ENCODE results near the gene CPXM2. TPM values are rescaled to one million over a fixed set of nuclear protein-coding genes. Genes with fewer than 3 reads are reported as not detected.

The CPXM2 gene
- total and polyA plus RNA-seq, 9 of the 15 experiments (the other 6 are each of a cell fraction or from before 2014, with no cell fraction given) = not detected

- intact Hi-C loops (cut with micrococcal nuclease) = no loop called here
- Histone ChIP-seq H3K9me3 (replicated peaks; ENCODE audit: control insufficient read depth, insufficient read depth, low read depth, low read length) (0 out of 2 replicates have a peak, but pooled peaks cover 1% of the 10 kb centered on the region), H3K4me3 (no peak overlapping the region), H3K4me2 (ENCODE audit: insufficient read depth, low read length) (no peak overlapping the region), H3K79me2 (ENCODE audit: control insufficient read depth, insufficient read depth, low read length) (no peaks in the 10 kb centered on the region), H2AFZ (ENCODE audit: low read depth, low read length) (no peak overlapping the region), H3K4me1 (replicated peaks in 1 of 2; ENCODE audit: control insufficient read depth in 2 of 2, insufficient read depth in 2 of 2, low read length in 2 of 2) (no peaks in the 10 kb centered on the region), H3K9me1 (ENCODE audit: control insufficient read depth, insufficient read depth, low read length) (no peaks in the 10 kb centered on the region), H3K36me3 (ENCODE audit: control insufficient read depth, insufficient read depth, low read length) (no peaks in the 10 kb centered on the region), H3K9ac (ENCODE audit: insufficient read depth in 1 of 2, low read depth in 2 of 2, low read length in 2 of 2) (no peak overlapping the region), H3K27ac (ENCODE audit: extremely low read depth, low read depth, low read length) (no peak overlapping the region), H3K27me3 (ENCODE audit: control insufficient read depth in 2 of 2, insufficient read depth in 2 of 2, low read length in 2 of 2) (no peaks in the 10 kb centered on the region), H4K20me1 (replicated peaks; ENCODE audit: control insufficient read depth, insufficient read depth, low read length) (no peaks in the 10 kb centered on the region)
- FAIRE-seq = no peak
- 1% methylated on average over 10 of the region's 11 CpGs for WGBS (ENCODE audit: insufficient coverage, low coverage, missing lambda C conversion rate)
- CTCF ChIA-PET (ENCODE audit: low intra/inter-chr PET ratio) = no interaction called here
- POLR2A ChIA-PET = no interaction called here
- no TSS peak for BruUV-seq (replicated peaks)
- ATAC-seq = no peak
- in situ Hi-C loops (cut with MboI) = no loop called here
- no peak for DNase-seq (ENCODE audit: extremely low read depth in 1 of 4, low spot score in 3 of 4)
- TF ChIP-seq KLF6 (CRISPR knock-in tag; IDR thresholded peaks at IDR 0.05; ENCODE audit: borderline replicate concordance) (no peak), TAF7 (tag; IDR thresholded peaks at IDR 0.05) (no peak), ZNF740 (CRISPR knock-in tag; IDR thresholded peaks at IDR 0.05) (no peak), ZNF740 (tag; IDR thresholded peaks at IDR 0.05) (no peak), ZC3H8 (IDR thresholded peaks at IDR 0.05) (no peak), ATF4 (CRISPR knock-in tag; IDR thresholded peaks at IDR 0.05) (no peak), MYNN (IDR thresholded peaks at IDR 0.05) (no peak), MYNN (CRISPR knock-in tag; IDR thresholded peaks at IDR 0.05) (no peak), SNAPC5 (CRISPR knock-in tag; IDR thresholded peaks at IDR 0.05) (no peak), ZBTB34 (CRISPR knock-in tag; IDR thresholded peaks at IDR 0.05) (no peak), ZNF589 (CRISPR knock-in tag; IDR thresholded peaks at IDR 0.05; ENCODE audit: low read depth) (no peak), JUN (IDR thresholded peaks at IDR 0.05; ENCODE audit: borderline replicate concordance, low read depth, low read length) (no peak), JUN (CRISPR knock-in tag; IDR thresholded peaks at IDR 0.05; ENCODE audit: borderline replicate concordance) (no peak), KAT2B (IDR thresholded peaks at IDR 0.05; ENCODE audit: low read depth, low read length) (no peak), SMAD2 (IDR thresholded peaks at IDR 0.05; ENCODE audit: low read depth, low read length) (no peak), IRF9 (tag; IDR thresholded peaks at IDR 0.05) (no peak)
These were observed 117.4 kb downstream of the CPXM2 start for GRCh38 chr10:123774132-123774742.

Measured in K562 (cell line).